ENCODE results near the gene PLEK2.

Gene PLEK2

DNA sequence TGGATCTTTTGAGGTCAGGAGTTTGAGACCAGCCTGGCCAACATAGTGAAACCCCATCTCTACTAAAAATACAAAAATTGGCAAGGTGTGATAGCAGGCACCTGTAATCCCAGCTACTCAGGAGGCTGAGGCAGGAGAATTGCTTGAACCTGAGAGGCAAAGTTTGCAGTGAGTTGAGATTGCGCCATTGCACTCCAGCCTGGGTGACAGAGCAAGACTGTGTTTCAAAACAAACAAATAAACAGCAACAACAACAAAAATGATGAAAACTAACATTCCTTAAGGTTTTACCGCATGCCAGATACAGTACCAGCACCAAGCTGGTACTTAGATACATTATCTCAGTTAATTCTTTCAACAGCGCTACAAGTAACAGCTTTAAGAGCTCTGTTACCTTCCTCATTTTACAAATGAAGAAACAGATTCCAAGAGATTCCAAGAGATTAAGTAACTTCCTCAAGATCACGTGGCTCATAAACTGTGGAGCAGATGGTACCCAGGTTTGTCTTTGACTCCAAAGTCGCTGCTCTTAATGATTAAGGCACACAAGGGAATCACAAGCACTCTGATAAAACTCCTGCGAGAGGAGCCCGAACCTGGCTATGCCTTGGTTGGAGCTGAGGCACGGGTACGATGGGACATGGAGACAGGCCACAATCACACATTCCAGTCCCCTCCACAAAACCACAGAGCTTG, 17.7 kb upstream of the PLEK2 start:
- no peak overlapping the region for H3K4me3 ChIP-seq (ENCODE audit: insufficient read depth, low read depth, low read length)
- H3K36me3 ChIP-seq (ENCODE audit: control insufficient read depth, insufficient read depth, low read length) = no peaks in the 10 kb centered on the region
- no peak overlapping the region for H3K27ac ChIP-seq (ENCODE audit: insufficient read depth, low read depth, low read length, poor library complexity, severe bottlenecking)
- WGBS, 2 experiments = 89 to 93% methylated on average over 9 of the region's 9 CpGs
- no peaks in the 10 kb centered on the region for H3K9me3 ChIP-seq (ENCODE audit: control insufficient read depth, low read length)
- no peaks in the 10 kb centered on the region for H3K27me3 ChIP-seq (ENCODE audit: control insufficient read depth, insufficient read depth, low read length, poor library complexity, severe bottlenecking)
- peaks cover 6% of the 10 kb centered on the region for H3K4me1 ChIP-seq (ENCODE audit: control insufficient read depth, insufficient read depth, low read length)

GRCh38 chr14:67428501-67429031, 16.6 kb upstream of the PLEK2 start:
- no peak overlapping the region for H3K4me3 ChIP-seq (ENCODE audit: insufficient read depth, low read depth, low read length)
- no peaks in the 10 kb centered on the region for H3K36me3 ChIP-seq (ENCODE audit: control insufficient read depth, insufficient read depth, low read length)
- WGBS, 2 experiments = 77 to 78% methylated on average over 7 of the region's 7 CpGs
- no peaks in the 10 kb centered on the region for H3K27me3 ChIP-seq (ENCODE audit: control insufficient read depth, insufficient read depth, low read length, poor library complexity, severe bottlenecking)
- peaks cover 6% of the 10 kb centered on the region for H3K4me1 ChIP-seq (ENCODE audit: control insufficient read depth, insufficient read depth, low read length)
- H3K27ac ChIP-seq (ENCODE audit: insufficient read depth, low read depth, low read length, poor library complexity, severe bottlenecking) = no peak overlapping the region
- no peaks in the 10 kb centered on the region for H3K9me3 ChIP-seq (ENCODE audit: control insufficient read depth, low read length)

- WGBS, 2 experiments = 40 to 41% methylated on average over 30 of the region's 30 CpGs
- Histone ChIP-seq H3K27ac (ENCODE audit: insufficient read depth, low read depth, low read length, poor library complexity, severe bottlenecking) (no peak overlapping the region), H3K9me3 (ENCODE audit: control insufficient read depth, low read length) (no peaks in the 10 kb centered on the region), H3K36me3 (ENCODE audit: control insufficient read depth, insufficient read depth, low read length) (no peaks in the 10 kb centered on the region), H3K27me3 (ENCODE audit: control insufficient read depth, insufficient read depth, low read length, poor library complexity, severe bottlenecking) (no peaks in the 10 kb centered on the region), H3K4me3 (ENCODE audit: insufficient read depth, low read depth, low read length) (no peak overlapping the region), H3K4me1 (ENCODE audit: control insufficient read depth, insufficient read depth, low read length) (peaks cover 6% of the 10 kb centered on the region)
These were observed 15.1 kb upstream of the PLEK2 start for GRCh38 chr14:67426983-67427606.

GRCh38 chr14:67426161-67426560, 14.2 kb upstream of the PLEK2 start:
- 54% methylated on average over 7 to 8 of the region's 8 CpGs for WGBS, 2 experiments
- Histone ChIP-seq H3K9me3 (ENCODE audit: control insufficient read depth, low read length) (no peaks in the 10 kb centered on the region), H3K27me3 (ENCODE audit: control insufficient read depth, insufficient read depth, low read length, poor library complexity, severe bottlenecking) (no peaks in the 10 kb centered on the region), H3K4me1 (ENCODE audit: control insufficient read depth, insufficient read depth, low read length) (peaks cover 6% of the 10 kb centered on the region), H3K36me3 (ENCODE audit: control insufficient read depth, insufficient read depth, low read length) (no peaks in the 10 kb centered on the region), H3K27ac (ENCODE audit: insufficient read depth, low read depth, low read length, poor library complexity, severe bottlenecking) (no peak overlapping the region), H3K4me3 (ENCODE audit: insufficient read depth, low read depth, low read length) (no peak overlapping the region)

GRCh38 chr14:67425608-67426007, 13.6 kb upstream of the PLEK2 start:
- Histone ChIP-seq H3K27ac (ENCODE audit: insufficient read depth, low read depth, low read length, poor library complexity, severe bottlenecking) (no peak overlapping the region), H3K36me3 (ENCODE audit: control insufficient read depth, insufficient read depth, low read length) (no peaks in the 10 kb centered on the region), H3K9me3 (ENCODE audit: control insufficient read depth, low read length) (no peaks in the 10 kb centered on the region), H3K4me1 (ENCODE audit: control insufficient read depth, insufficient read depth, low read length) (peaks cover 6% of the 10 kb centered on the region), H3K27me3 (ENCODE audit: control insufficient read depth, insufficient read depth, low read length, poor library complexity, severe bottlenecking) (no peaks in the 10 kb centered on the region), H3K4me3 (ENCODE audit: insufficient read depth, low read depth, low read length) (no peak overlapping the region)
- WGBS, 2 experiments = 92 to 93% methylated on average over 4 of the region's 4 CpGs

- no peaks in the 10 kb centered on the region for H3K9me3 ChIP-seq (ENCODE audit: control insufficient read depth, low read length)
- H3K4me1 ChIP-seq (ENCODE audit: control insufficient read depth, insufficient read depth, low read length) = peaks cover 6% of the 10 kb centered on the region
- H3K27ac ChIP-seq (ENCODE audit: insufficient read depth, low read depth, low read length, poor library complexity, severe bottlenecking) = no peak overlapping the region
- WGBS, 2 experiments = 81 to 89% methylated on average over 3 of the region's 3 CpGs
- H3K27me3 ChIP-seq (ENCODE audit: control insufficient read depth, insufficient read depth, low read length, poor library complexity, severe bottlenecking) = no peaks in the 10 kb centered on the region
- H3K36me3 ChIP-seq (ENCODE audit: control insufficient read depth, insufficient read depth, low read length) = no peaks in the 10 kb centered on the region
- no peak overlapping the region for H3K4me3 ChIP-seq (ENCODE audit: insufficient read depth, low read depth, low read length)
These were observed 12.6 kb upstream of the PLEK2 start for GRCh38 chr14:67424539-67424938.

GRCh38 chr14:67423424-67423823, 11.5 kb upstream of the PLEK2 start:
- Histone ChIP-seq H3K36me3 (ENCODE audit: control insufficient read depth, insufficient read depth, low read length) (no peaks in the 10 kb centered on the region), H3K27ac (ENCODE audit: insufficient read depth, low read depth, low read length, poor library complexity, severe bottlenecking) (no peak overlapping the region), H3K4me1 (ENCODE audit: control insufficient read depth, insufficient read depth, low read length) (peaks cover 6% of the 10 kb centered on the region), H3K4me3 (ENCODE audit: insufficient read depth, low read depth, low read length) (no peak overlapping the region), H3K27me3 (ENCODE audit: control insufficient read depth, insufficient read depth, low read length, poor library complexity, severe bottlenecking) (no peaks in the 10 kb centered on the region), H3K9me3 (ENCODE audit: control insufficient read depth, low read length) (no peaks in the 10 kb centered on the region)
- WGBS, 2 experiments = 95 to 100% methylated on average over 2 of the region's 2 CpGs

GRCh38 chr14:67421356-67422224, 9.6 kb upstream of the PLEK2 start:
- no peaks in the 10 kb centered on the region for H3K27me3 ChIP-seq (ENCODE audit: control insufficient read depth, insufficient read depth, low read length, poor library complexity, severe bottlenecking)
- no peak overlapping the region for H3K4me3 ChIP-seq (ENCODE audit: insufficient read depth, low read depth, low read length)
- no peak overlapping the region for H3K27ac ChIP-seq (ENCODE audit: insufficient read depth, low read depth, low read length, poor library complexity, severe bottlenecking)
- no peaks in the 10 kb centered on the region for H3K36me3 ChIP-seq (ENCODE audit: control insufficient read depth, insufficient read depth, low read length)
- peaks cover 2% of the 10 kb centered on the region for H3K4me1 ChIP-seq (ENCODE audit: control insufficient read depth, insufficient read depth, low read length)
- WGBS, 2 experiments = 93% methylated on average over 11 of the region's 11 CpGs
- H3K9me3 ChIP-seq (ENCODE audit: control insufficient read depth, low read length) = no peaks in the 10 kb centered on the region

- no peak overlapping the region for H3K27ac ChIP-seq (ENCODE audit: insufficient read depth, low read depth, low read length, poor library complexity, severe bottlenecking)
- H3K4me3 ChIP-seq (ENCODE audit: insufficient read depth, low read depth, low read length) = no peak overlapping the region
- WGBS, 2 experiments = 87 to 93% methylated on average over 12 of the region's 12 CpGs
- no peaks in the 10 kb centered on the region for H3K4me1 ChIP-seq (ENCODE audit: control insufficient read depth, insufficient read depth, low read length)
- no peaks in the 10 kb centered on the region for H3K36me3 ChIP-seq (ENCODE audit: control insufficient read depth, insufficient read depth, low read length)
- H3K27me3 ChIP-seq (ENCODE audit: control insufficient read depth, insufficient read depth, low read length, poor library complexity, severe bottlenecking) = no peaks in the 10 kb centered on the region
- H3K9me3 ChIP-seq (ENCODE audit: control insufficient read depth, low read length) = no peaks in the 10 kb centered on the region
These were observed 8.3 kb upstream of the PLEK2 start for GRCh38 chr14:67420102-67420739.

Data from ectodermal cell (in vitro differentiated cells).